NK-92 (cell line): ENCODE data around the gene ENPP7.

Source experiments
- DNase-seq: peaks from one replicate; lab custom pipeline; 2025; ENCODE audit not compliant: unreplicated experiment; lab: John Stamatoyannopoulos, UW

The ENPP7 gene, protein sequence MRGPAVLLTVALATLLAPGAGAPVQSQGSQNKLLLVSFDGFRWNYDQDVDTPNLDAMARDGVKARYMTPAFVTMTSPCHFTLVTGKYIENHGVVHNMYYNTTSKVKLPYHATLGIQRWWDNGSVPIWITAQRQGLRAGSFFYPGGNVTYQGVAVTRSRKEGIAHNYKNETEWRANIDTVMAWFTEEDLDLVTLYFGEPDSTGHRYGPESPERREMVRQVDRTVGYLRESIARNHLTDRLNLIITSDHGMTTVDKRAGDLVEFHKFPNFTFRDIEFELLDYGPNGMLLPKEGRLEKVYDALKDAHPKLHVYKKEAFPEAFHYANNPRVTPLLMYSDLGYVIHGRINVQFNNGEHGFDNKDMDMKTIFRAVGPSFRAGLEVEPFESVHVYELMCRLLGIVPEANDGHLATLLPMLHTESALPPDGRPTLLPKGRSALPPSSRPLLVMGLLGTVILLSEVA

DNA sequence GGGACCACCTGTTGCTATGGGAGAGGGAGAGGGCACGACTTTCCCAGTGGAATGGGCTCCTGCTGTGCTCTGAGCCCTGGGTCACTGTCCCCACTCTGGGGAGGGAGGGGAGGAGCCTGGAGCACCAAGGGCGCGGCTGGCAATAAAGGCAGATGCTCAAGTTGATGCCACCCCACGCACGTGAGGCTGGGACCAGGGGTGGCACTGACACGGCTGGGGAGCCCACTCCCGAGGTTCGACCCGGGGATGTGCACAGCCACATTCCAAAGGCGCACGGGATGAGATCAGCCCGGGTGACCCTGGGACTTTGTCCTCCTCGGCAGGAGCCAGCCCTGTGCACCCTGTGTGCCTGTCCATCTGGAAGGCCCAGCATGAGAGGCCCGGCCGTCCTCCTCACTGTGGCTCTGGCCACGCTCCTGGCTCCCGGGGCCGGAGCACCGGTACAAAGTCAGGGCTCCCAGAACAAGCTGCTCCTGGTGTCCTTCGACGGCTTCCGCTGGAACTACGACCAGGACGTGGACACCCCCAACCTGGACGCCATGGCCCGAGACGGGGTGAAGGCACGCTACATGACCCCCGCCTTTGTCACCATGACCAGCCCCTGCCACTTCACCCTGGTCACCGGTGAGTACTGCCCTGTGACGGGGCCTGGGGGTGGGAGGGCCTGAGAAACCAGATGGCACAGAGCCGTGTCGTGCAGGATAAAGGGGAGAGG is at the start of gene ENPP7:
TSS of gene ENPP7 (plus strand) at position 175 of the 715 bp plus-strand sequence. CDS start at position 372, 197 bp downstream.
- DNase-seq: no peak

DNA sequence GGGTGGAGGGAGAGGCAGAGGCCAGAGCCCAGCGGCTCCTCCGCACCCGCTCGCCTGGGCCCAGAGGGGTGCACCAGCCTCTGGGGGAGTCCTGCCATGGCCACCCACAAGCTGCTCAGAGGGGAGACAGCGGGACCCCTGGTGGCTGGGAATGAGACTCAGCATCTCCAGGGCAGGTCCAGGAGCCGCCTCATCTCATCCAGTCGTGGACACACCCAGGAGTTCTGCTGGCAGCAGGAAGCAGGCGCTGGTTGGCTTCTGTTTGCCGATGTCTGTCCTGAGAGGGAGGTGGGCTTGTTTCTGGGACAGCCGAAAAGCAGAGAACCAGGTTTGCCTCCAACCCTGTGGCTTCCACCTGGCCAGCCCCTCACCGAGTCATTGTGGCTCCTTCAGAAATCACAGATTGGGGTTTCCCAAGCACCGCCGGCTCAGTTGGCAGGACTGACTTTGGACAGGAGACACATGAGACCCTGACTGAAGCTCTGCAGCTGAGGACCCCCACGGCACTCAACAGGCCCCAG is 49.6 kb upstream of the ENPP7 start:
- DNase-seq: no peak

DNA sequence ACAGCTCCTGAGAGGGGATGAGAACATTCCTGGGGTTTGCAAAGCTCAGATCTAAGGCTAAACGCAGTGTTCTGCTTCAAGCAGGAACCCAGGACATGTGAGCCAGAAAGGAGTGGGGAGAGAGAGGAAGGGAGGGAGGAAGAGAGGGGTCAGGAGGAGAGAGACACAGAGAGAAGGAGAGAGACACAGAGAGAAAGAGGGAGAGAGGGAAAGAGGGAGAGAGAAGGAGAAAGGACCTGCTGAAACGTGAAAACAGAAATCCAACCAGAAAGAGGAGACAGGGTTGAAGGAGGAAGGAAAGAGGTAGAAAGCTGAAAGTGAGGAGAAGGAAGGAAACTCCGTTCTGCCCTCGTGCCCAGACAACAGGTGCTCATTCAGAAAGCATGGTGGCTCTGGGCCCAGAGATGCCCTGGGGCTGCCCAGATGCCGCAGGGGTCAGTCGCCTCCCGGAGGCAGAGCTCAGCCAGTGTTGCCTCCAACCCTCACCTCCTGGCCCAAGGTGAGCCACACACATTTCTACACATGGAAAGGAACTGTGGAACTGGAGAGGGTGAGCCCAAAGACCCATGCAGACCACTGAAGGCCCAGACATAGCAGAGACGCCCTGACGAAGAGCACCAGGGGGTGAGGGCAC is 49.0 kb upstream of the ENPP7 start:
- DNase-seq: no peak

DNA sequence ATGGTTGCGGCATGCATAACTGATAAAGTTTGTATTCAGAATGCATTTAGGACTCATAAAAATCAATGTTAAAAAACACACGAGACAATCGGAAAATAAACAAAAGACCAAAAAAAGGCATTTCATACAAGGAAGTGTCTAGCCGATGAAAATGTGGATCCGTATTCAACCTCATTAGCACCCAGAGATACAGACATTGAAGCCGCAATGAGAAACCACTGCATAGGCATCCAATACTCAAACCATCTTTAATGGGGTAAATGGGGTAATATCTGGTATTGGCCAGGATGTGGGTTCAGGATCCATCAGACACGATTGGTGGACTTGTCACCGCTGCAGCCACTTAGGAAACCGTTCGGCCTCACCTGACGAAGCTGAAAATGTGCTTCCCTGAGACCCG is 47.4 kb upstream of the ENPP7 start:
- DNase-seq: no peak

DNA sequence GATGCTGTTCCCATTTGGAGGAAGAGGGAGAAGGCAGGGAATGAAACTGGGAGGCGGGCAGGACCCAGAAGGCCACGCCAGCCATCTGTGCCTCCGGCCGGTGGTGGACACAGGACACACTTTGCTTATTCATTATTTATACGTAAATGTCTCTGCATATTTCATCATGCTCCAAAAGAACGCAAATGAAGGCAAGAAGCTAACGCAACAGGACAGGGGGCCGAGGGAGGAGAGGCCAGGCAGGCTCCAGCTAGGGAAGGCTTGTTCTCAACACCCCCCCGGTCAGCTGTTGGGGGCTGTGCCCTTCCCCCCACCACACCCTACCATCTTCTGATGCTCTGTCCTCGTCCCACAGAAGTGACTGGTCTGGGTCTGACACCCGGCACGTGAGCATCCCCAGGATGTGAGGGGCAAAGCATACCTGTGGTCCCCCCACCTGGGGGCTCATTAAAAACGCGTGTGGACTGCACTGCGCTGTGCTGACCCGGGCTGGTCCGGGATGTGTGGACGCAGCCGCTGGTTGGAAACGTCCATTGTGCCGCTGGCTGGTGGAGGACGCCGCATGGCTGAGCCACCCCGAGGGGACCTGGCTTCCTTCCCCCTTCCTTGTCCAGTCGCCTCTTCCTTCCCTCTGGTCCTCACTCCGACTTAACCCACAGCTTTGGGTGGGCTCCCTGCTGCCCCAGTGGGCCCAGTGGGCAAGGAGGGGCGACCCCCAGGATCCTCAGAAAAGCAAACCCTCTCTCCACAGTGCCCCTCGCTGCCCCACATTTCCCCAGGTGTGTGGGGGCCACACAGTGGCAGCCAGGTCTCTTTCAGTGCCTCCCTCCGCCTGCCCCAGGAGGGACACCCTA is 46.4 kb upstream of the ENPP7 start:
- DNase-seq: no peak

DNA sequence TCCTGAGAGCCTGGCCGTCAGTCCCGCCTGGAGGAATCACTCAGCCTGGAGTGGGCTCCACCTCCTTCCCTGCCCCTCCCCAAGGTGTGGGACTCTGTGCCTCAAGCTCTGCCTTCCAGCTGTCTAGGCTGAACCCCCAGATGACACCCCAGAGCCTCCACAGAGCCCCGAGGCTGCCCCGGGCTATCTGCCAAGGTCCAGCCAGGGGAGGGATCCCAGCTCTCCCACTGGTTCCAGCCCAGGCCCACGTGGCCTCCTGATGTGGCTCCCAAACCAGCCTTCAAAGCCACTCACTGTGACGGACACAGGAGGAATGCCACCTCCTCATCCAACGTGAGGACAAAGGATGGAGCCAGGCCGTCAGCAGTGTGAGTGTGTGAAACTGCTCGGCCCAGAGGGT is 45.6 kb upstream of the ENPP7 start:
- no peak for DNase-seq

DNA sequence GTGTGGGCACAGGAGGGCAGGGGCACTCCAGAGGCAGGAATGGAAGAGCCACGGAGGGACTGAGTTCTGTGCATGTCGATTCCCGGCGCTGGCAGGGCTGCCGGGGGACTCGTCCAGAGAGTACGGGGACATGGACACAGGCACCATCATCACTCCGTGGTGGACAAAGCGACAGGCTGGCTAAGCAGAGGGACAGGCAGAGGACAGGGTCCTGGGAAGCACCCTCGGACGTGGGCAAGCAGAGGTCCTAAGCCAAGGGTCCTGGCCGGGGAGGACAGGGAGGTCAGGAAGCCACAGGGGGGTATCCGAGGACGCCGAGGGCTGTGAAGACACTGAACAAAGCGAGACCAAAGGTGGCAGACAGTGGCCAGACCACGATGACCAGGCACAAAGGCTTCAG is 44.3 kb upstream of the ENPP7 start:
- no peak for DNase-seq

DNA sequence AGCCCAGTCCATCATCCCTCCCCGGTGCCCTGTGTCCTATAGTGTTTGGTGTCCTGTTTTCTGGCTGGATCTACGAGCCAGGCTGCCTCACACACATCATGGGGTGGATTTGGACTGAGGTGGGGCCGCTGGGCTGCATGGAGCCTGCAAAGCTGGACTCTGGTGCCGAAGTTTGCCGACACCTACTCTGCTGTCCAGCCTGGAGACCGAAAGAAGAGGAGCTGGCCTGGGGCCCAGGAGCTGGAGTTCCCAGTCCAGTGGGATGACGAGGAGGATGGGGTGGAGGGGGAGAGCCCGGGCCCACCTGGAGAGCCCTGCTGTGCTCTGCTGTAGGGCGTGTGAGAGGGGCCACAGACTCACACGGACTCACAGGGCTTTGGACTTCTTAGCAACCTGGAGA is 40.3 kb upstream of the ENPP7 start:
- no peak for DNase-seq

DNA sequence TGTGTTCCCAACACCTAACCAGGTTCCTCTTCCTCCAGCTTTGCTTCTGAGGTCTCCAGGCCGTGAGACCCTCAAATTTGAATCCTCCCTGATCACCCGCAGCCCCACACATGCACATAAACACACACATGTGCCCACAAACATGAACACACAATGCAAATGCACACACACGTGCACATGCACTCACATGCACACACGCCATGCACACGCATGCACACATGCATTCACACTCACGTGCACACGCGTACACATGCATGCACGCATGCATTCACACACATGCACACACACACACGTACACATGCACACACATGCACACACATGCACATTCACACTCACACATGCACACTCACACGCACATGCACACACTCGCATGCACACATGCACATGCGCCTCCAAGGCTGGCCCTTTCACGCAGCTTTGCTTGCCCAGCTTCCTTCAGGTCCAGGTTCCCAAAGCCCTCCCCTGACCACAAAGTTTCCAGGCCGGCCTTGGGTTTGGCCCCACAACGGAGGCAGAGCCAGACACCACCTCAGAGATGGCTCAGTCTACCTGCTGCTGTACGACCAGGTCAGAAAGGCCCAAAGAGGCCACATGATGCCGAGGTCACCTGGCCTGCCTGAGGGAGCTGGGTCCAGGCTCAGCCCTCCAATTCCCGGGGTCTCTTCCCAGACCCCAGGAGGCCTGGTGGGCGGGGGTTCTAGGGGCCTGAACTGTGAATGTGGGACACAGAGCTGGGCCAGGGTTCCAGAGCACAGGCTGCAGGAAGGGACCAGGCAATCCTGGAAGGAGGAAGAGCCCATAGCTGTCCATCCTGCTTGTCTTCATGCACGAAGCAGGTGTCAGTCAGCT is 39.5 kb upstream of the ENPP7 start:
- no peak for DNase-seq

DNA sequence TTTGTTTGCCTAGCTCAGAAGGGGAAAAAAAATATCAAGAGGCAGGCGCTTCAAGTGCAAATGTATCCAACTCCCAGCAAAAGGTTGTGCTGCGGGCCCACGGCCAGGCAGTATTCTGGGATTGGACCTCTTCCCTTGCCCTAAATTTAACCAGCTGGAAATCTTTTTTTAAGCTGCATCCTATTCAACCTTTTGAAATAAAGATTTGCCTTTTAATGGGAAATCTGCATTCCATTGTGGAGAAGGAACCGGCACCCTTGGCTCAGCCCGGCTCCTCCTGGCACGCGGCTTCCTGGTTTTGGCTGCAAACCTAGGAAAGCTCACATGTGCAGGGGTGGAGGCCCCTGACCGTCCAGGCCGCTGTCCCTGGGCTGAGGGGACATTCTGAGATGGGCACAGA is 38.8 kb upstream of the ENPP7 start:
- DNase-seq: no peak

DNA sequence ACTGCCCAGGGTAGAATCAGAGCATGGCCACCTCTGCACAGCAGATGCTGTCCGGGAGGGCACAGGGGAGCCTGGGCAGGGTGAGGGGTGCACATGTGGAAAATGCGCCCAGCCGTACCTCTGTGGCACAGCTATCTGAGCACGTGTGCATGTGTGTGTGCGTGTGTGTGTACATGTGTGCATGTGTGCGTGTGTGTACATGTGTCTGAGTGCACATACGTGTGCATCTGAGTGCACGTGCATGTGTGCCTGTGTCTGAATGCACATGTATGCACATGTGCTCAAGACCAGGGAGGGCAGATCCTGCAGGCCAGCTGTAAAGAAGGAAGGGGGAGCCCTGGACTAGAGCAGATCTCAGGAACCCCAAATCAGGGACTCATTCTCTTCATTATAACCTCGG is 37.3 kb upstream of the ENPP7 start:
- no peak for DNase-seq

DNA sequence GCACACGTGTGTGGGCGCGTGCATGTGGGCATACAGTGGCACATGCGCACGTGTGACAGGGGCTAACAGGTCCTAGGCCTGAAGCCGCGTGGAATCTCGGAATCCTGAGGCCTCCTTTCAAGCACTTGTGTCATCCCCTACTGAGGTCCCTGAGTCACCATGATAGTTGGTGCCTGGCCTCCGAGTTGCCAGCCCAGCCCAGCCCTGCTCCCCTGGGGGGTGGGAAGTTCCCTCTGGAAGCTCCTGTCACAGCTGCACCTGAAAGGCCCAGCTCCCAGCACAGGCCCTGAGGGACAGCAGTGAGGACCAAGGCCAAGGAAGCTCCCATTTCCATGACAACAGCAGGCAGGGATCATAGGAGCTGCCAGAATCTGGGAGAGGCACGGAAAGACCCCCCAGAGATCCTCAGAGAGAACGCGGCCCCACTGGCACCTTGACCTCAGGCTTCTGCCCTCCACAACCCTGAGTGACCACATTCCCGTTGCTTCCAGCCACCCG is 35.4 kb upstream of the ENPP7 start:
- DNase-seq: no peak

DNA sequence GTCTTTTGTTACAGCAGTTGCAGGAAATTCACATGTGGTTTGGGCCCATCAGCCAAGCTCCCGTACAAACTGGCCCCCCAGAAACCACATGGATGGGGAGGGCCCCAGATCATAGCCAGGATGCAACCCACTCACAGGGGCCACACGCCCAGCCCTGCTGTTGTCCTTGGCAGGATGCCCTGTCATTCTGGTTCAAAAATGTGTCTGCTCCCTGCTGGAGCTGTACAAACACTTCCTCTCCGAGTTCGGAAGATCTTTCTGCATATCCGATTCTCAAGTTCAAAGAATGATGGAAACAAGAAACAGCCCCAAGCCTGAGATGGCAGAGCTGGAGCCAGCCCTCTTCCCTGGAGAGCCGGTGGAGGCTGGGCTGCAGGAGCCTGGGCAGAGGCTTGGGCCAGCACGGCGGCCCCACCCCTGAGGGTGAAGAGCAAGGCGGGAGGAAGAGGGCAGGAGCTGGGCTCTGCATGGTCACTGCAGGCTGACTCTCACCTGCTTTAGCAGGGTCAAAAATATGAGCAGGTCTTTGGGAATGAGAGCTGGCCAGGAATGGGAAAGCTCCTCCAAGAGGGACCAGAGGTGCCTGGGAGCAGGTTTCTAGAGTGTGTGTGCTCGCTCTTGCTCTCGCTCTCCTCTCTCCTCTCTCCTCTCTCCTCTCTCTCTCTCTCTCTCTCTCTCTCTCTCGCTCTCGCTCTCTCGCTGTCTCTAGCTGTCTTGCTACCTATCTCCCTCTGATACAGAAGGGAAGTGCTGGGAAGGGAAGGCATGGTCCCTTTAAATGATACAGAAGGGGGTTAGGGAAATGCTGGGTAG is 34.7 kb upstream of the ENPP7 start:
- no peak for DNase-seq

DNA sequence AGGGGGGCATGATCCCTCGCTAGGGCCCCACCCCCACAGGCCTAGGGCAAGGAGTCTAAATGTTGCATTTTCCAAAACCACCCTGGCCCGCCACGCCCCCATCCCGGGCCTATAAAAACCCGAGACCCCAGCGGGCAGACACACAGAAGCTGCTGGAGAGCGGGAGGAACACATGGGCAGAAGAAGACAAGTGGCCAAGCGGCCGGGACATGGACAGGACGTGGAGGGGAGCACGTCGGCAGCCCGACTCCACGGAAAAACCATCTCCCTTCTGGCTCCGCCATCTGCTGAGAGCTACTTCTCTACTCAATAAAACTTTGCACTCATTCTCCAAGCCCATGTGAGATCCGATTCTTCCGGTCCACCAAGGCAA is 34.1 kb upstream of the ENPP7 start:
- no peak for DNase-seq

DNA sequence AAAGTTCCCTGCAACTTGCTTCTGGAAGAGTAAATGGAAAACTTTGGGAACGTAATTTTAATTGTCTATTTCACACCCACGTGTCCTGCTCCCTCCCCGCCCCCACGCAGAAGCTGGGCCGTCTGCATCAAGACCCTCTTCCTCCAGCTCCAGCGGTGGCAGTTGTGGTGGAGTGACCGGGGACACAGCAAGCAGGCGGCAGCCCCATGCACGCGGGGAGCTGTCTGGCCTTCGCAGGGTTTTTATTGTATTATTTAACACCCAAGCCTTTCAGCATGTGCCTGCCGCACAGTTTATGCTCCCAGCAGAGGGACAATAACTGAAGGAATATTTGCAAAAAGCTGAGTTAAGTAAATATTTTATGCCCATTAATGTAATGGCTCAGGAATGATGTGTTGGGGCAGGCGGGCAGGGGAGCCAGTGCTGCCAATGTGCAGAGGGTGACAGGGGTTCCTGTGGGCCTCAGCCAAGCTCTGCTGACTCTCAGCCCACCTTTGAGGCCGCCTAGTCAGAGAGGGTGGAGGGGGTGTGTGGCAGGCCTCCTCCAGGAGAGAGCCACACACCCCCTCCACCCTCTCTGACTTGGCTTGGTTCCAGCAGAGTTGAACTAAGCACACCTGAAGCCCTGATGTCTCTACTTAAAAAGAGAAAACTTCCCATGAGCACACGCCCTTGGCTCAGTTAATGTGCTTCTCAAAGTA is 32.4 kb upstream of the ENPP7 start:
- DNase-seq: no peak

DNA sequence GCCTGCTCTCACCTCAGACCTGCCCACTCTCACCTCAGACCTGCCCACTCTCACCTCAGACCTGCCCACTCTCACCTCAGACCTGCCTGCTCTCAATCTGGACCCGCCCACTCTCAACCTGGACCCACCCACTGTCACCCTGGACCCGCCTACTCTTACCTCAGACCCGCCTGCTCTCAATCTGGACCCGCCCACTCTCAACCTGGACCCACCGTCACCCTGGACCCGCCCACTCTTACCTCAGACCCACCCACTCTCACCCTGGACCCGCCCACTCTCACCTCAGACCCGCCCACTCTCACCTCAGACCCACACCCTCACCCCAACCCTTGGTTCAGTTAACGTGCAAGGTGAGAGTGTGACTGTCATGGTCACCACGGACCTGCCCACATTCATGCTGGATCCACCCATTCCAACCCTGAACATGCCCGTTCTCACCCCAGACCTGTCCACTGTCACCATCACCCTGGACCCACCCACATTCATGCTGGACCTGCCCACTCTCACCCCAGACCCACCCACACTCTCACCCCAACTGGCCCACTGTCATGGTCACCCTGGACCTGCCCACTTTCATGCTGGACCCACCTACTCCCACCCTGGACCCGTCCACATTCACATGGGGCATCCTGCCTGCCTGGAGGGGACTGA is 31.2 kb upstream of the ENPP7 start:
- no peak for DNase-seq

DNA sequence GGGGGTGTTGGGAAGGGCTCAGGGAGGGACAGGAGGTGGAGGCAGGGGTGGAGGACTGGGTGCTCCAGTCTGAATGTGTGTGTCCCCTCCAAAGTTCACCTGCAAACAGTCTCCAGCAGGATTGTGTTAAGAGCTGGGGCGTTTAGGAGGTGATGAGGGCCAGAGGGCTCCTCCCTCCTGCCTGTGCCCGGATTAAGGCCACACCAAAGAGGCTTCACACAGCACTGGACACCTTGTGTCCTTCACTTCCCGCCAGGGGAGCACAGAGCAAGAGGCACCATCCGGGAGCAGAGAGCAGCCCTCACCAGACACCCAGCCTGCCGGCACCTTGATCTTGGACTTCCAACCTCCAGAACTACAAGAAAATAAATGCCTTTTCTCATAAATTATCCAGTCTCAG is 30.2 kb upstream of the ENPP7 start:
- no peak for DNase-seq

DNA sequence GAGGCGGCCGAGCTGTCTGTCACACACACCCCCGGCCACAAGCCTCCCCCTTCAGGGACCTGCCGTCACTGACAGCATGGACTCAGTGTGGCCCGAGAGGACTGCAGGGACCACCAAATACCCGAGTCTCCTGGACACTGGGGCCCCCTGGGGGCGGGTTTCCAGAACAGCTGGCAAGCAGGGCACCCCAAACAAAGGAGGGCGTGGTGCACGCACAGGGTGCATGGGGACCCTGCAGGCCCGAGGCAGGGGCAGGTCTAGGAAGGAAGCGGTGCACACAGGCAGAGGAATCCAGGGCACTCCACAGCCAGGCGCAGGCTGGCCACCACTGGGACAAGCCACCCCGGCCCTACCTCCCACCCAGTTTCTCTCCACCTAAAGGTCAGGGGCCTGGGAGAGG is 28.7 kb upstream of the ENPP7 start:
- no peak for DNase-seq
